ENCODE data around the gene HOXA5.

The HOXA5 gene

DNA sequence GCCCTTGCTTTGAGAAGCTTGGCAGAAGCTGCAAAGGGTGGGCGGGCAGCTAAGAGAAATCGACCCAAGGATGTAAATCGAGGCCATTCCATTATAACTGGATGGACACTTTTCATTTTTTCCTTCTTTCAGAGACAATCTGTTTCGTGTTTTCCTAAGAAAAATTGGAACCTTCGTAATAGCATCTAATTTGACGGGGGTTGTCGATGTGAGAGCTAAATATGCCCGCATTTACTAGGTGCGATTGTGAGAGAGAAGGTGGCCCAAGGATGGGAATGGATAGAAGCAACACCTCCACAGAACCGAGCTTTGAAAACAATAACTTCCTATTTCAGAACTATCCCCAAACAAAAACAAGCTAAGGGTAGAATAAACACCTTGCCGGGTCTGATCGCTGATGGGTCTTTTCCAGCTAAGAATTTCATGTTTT, 12.1 kb downstream of the HOXA5 start:
- no peaks in the 10 kb centered on the region for H3K27me3 ChIP-seq (ENCODE audit: low read depth, low read length)
- peak overlapping the region; percentile 64 to 70 for H3K4me3 ChIP-seq (ENCODE audit: low read depth in 1 of 2, low read length in 2 of 2)
- peaks cover 38 to 60% of the 10 kb centered on the region in 2 donors for H3K4me1 ChIP-seq (ENCODE audit: control insufficient read depth in 1 of 2, insufficient read depth in 2 of 2, low read length in 2 of 2)
- H3K36me3 ChIP-seq (ENCODE audit: control insufficient read depth in 1 of 2, insufficient read depth in 2 of 2, low read length in 2 of 2), result no peaks in the 10 kb centered on the region
- H3K27ac ChIP-seq (ENCODE audit: low read length), result peak overlapping the region; percentile 86
- no peaks in the 10 kb centered on the region for H3K9me3 ChIP-seq (ENCODE audit: control insufficient read depth in 1 of 2, low read length in 2 of 2)

DNA sequence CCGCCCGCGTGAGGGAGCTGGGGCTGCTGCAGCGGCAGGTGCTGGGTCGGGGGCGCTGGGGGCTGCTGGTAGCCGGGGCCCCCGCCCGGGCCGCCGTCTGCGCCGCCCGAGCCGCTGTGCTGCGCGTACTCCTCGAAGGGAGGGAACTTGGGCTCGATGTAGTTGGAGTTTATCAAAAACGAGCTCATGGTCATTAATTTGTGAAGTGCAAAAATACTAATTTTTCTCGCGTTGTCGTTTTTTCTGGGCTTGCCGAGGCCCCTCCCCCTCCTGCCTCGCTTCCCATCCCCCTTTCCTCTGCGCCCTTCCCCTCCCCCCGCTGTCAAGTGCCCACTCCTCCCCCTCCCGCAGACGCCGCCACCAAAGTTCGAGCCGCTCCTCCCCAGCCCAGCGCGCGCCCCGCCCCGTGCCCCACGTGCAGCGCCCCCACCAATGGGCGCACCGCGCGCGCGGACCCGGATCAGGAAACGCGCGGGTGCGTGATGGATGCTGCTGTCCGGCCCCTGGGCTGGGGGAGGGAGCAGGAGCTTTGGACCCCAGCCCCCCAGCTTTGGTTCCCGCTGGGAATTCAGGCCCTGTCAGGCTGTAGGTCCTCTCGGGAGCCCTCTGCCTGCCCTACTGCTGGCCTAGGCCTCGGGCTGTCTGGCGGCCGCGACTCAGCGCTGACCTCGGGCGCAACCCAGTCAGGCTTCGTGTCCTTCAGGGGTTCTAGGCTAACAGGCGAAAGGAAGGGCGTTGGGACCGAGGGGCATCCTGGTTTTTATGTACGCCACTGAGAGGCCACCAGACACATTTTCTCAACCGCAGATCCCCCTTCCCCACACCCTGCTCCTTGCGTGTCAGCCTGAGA, 12.7 kb downstream of the HOXA5 start, which contains the start of gene HOXA4:
Gene HOXA4 (minus strand): TSS at position 218 of the 850 bp plus-strand sequence. CDS start 24 bp downstream, at position 194.
- Histone ChIP-seq H3K4me3 (ENCODE audit: low read depth in 1 of 2, low read length in 2 of 2) (peak within 1 kb of the TSS; percentile 64 to 70), H3K27ac (ENCODE audit: low read length) (peak within 1 kb of the TSS; percentile 86), H3K36me3 (ENCODE audit: control insufficient read depth in 1 of 2, insufficient read depth in 2 of 2, low read length in 2 of 2) (no peaks in the 10 kb centered on the region), H3K27me3 (ENCODE audit: low read depth, low read length) (no peaks in the 10 kb centered on the region), H3K4me1 (ENCODE audit: control insufficient read depth in 1 of 2, insufficient read depth in 2 of 2, low read length in 2 of 2) (peaks cover 34 to 57% of the 10 kb centered on the region in 2 donors), H3K9me3 (ENCODE audit: control insufficient read depth in 1 of 2, low read length in 2 of 2) (no peaks in the 10 kb centered on the region)

DNA sequence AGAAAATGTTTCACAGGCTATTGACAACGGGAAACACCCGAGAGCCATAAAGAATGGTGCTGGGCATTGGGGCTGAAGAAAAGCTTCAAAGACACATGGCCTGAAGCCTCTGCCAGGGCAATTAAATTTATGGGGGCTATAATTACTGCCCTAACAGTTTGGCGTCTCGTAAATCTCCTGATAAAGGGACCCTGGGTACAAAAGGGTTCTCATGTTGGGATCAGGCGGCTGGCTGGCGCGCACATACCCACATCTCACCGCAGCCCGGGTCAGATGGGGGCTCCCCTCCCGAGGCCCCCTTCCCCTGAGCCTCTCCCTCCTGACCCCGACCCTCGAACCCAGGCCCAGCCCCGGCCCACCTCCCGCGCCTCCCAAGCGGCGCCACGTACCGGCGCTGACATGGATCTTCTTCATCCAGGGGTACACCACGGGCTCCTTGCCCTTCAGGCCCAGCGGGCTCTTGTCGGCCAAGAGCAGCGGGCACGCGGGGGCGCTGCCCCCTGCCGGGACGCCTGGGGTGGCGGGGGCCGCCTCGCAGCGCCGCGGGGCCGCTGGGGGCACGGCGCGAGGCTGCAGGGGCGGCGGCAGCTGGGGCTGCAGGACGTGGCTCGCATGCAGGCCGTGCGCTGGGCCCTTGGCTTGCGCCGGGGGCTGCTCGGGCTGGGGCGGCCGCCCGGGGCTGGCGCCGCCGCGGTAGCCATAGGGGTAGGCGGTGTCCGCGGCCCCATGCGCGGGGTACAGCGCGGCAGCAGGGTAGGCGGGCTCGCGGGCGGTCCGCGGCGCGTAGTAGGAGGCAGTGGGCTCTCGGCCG, 13.5 kb downstream of the HOXA5 start:
- peak overlapping the region; percentile 62 to 64 for H3K4me3 ChIP-seq (ENCODE audit: low read depth in 1 of 2, low read length in 2 of 2)
- peaks cover 26 to 56% of the 10 kb centered on the region in 2 donors for H3K4me1 ChIP-seq (ENCODE audit: control insufficient read depth in 1 of 2, insufficient read depth in 2 of 2, low read length in 2 of 2)
- H3K27ac ChIP-seq (ENCODE audit: low read length), result peak overlapping the region; percentile 77

DNA sequence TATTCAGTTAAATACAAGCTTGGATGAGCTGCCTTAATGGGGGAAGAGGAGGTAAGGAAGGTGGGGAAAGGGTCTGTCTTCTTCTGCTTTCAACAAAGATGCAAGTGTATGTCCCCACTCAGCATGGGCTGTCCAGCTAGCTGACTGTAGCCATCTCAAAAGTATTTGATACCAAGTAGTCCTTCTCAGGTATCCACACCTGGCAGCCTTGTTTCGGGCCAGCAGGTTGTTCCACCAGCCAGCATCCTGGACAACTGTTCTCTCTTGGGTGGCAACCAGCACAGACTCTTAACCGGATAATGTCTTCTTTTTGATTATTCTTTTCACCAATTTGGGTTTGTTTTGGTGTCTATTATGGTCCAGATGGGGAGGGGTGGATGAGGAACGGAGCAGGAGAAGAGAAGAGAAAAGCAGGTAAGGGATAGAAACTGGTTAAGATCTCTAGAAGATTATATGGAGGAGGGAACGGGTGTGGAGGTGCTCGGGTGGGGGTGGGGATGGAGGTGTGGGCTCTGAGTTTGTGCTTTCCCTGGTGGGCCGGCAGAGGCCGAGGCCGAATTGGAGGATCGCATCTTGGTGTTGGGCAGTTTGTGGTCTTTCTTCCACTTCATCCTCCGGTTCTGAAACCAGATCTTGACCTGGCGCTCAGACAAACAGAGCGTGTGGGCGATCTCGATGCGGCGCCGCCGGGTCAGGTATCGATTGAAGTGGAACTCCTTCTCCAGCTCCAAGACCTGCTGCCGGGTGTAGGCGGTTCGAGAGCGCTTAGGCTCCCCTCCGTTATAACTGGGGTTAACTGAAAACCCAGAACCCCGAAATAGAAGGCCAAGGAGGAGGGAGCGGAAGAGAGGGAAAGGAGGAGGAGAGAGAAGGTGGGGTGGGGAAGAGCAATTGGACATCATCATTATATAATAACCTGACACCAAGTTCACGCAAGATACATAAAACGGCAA, 14.4 kb downstream of the HOXA5 start:
- Histone ChIP-seq H3K27me3 (ENCODE audit: low read depth, low read length) (no peaks in the 10 kb centered on the region), H3K9me3 (ENCODE audit: control insufficient read depth in 1 of 2, low read length in 2 of 2) (no peaks in the 10 kb centered on the region), H3K36me3 (ENCODE audit: control insufficient read depth in 1 of 2, insufficient read depth in 2 of 2, low read length in 2 of 2) (no peaks in the 10 kb centered on the region), H3K4me3 (ENCODE audit: low read depth in 1 of 2, low read length in 2 of 2) (peak overlapping the region; percentile 62 to 64), H3K4me1 (ENCODE audit: control insufficient read depth in 1 of 2, insufficient read depth in 2 of 2, low read length in 2 of 2) (peaks cover 27 to 47% of the 10 kb centered on the region in 2 donors), H3K27ac (ENCODE audit: low read length) (peak overlapping the region; percentile 77)

More for the DNA sequence above, 13.5 kb downstream of the HOXA5 start:
- Histone ChIP-seq H3K9me3 (ENCODE audit: control insufficient read depth in 1 of 2, low read length in 2 of 2) (no peaks in the 10 kb centered on the region), H3K27me3 (ENCODE audit: low read depth, low read length) (no peaks in the 10 kb centered on the region), H3K36me3 (ENCODE audit: control insufficient read depth in 1 of 2, insufficient read depth in 2 of 2, low read length in 2 of 2) (no peaks in the 10 kb centered on the region)

DNA sequence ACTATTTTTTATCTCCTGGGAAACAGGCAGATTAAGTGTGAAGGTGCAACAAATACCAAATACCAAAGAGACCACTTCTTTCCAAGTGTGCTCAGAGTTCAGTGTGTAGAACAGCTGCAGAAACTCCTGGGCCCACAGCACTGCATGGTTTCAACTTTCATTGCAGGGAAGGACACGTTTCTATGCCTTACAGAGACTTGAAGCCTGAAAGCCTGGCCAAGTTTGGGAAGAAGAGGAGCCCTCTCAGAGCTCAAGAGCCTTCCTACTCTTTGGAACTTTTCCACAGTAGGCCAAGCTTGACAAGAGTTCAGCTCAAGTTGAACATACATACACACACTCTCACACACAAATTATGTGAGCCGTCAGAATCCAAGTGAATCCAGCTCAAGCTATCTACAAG, 15.4 kb downstream of the HOXA5 start:
- H3K27ac ChIP-seq (ENCODE audit: low read length), result peak overlapping the region; percentile 77
- H3K9me3 ChIP-seq (ENCODE audit: control insufficient read depth in 1 of 2, low read length in 2 of 2), result no peaks in the 10 kb centered on the region
- H3K4me3 ChIP-seq (ENCODE audit: low read depth in 1 of 2, low read length in 2 of 2), result peak overlapping the region; percentile 8 to 12
- no peaks in the 10 kb centered on the region for H3K27me3 ChIP-seq (ENCODE audit: low read depth, low read length)
- H3K36me3 ChIP-seq (ENCODE audit: control insufficient read depth in 1 of 2, insufficient read depth in 2 of 2, low read length in 2 of 2), result no peaks in the 10 kb centered on the region
- H3K4me1 ChIP-seq (ENCODE audit: control insufficient read depth in 1 of 2, insufficient read depth in 2 of 2, low read length in 2 of 2), result peaks cover 22 to 40% of the 10 kb centered on the region in 2 donors

DNA sequence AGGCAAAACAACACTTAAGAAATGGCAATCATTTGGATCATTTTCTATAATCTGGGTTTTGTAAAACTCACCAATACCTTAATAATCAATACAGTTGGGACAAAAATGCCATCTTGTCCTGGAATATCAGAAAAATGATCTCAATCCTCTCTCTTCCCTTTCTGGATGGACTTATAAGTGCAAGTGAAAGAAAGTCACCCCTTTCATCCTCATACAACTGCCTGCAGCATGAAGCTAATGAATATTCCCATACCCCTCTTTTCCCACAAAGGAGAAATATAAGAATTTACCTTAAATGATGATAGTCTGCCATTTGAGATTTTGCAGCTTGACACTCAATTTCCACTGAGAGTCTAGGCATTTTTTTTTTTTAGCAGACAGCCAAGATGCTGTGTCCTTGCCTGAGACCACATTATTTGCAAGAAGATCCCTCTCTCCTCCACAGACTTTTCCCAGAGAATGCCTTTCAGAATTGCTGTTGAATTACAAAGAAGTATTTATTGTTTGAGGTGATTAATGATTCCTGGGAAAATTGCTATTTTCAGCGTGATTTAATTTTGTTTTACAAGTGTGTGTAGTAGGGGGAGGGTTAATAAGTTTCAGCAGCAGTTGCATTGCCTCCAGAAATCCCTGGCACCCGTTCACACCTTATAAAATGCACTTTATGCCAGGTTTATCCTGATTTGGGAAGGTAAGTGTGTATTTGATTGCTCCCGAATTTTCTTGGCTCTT, 16.7 kb downstream of the HOXA5 start:
- H3K4me3 ChIP-seq (ENCODE audit: low read depth in 1 of 2, low read length in 2 of 2), result peak overlapping the region; percentile 7 to 16
- peak overlapping the region; percentile 89 for H3K27ac ChIP-seq (ENCODE audit: low read length)
- H3K27me3 ChIP-seq (ENCODE audit: low read depth, low read length), result no peaks in the 10 kb centered on the region
- no peaks in the 10 kb centered on the region for H3K36me3 ChIP-seq (ENCODE audit: control insufficient read depth in 1 of 2, insufficient read depth in 2 of 2, low read length in 2 of 2)
- H3K9me3 ChIP-seq (ENCODE audit: control insufficient read depth in 1 of 2, low read length in 2 of 2), result no peaks in the 10 kb centered on the region
- peaks cover 22 to 37% of the 10 kb centered on the region in 2 donors for H3K4me1 ChIP-seq (ENCODE audit: control insufficient read depth in 1 of 2, insufficient read depth in 2 of 2, low read length in 2 of 2)

DNA sequence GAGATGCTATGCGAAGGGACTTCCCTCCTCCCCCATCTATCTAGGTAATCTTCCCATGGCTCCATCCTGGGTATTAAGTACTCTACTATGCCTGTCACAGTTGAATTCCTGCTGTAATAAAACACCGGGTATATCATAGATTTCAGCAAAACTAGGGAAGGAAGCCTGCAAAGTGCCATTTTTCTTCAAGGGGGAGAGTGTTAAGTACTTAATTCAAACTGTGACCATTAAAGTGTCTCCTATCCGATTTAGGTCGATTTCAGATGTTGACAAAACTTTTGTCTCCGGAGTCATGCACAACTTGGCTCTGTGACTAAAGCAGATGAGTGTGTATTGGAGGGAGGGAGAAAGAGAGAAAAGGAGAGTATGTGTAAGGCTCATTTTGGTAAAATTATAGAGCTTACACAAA, 17.5 kb downstream of the HOXA5 start:
- peak overlapping the region; percentile 89 for H3K27ac ChIP-seq (ENCODE audit: low read length)

DNA sequence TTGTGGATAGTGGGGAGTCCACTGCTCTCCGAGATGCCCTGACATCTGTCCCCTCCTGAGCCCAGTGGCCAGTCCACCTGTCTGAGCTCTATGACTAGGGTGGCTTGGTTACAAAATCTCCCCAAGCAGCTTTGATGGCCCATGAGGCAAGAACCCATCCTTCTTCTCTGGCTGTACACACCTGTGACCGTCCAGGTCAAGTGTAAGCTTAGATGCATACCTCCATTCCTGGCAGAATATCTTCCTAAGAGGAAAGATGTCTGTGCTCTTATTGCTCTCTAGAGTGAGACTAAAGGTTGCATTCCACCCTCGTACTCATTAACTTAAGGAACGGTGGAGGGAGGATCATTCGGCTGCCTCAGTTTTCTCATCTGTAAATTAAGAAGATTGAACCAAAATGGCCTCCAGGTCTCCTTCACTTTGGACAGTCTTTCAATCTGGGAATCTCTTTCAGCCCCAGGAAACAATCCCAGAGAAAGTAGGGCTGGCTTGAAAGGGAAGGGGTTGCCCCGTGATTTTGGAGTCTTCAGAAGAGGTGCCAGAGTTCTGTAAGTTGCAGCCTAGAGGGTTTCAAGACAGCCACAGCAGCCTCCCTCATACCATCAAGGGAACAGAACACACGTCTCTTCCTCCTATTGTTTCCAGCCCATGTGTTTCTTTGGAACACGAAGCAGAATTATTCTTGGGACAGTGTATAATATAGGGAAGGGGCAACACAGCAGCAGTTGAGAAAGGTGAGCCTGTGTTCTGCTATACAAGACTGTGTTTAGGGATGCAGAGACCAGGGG, 18.4 kb downstream of the HOXA5 start:
- H3K27me3 ChIP-seq (ENCODE audit: low read depth, low read length), result no peaks in the 10 kb centered on the region
- H3K4me3 ChIP-seq (ENCODE audit: low read depth in 1 of 2, low read length in 2 of 2), result peak overlapping the region in 1 of 2 donors; percentile 62
- H3K27ac ChIP-seq (ENCODE audit: low read length), result peak overlapping the region; percentile 89
- H3K36me3 ChIP-seq (ENCODE audit: control insufficient read depth in 1 of 2, insufficient read depth in 2 of 2, low read length in 2 of 2), result no peaks in the 10 kb centered on the region
- H3K9me3 ChIP-seq (ENCODE audit: control insufficient read depth in 1 of 2, low read length in 2 of 2), result no peaks in the 10 kb centered on the region
- peaks cover 17 to 41% of the 10 kb centered on the region in 2 donors for H3K4me1 ChIP-seq (ENCODE audit: control insufficient read depth in 1 of 2, insufficient read depth in 2 of 2, low read length in 2 of 2)

More for the DNA sequence above, 17.5 kb downstream of the HOXA5 start:
- no peaks in the 10 kb centered on the region for H3K9me3 ChIP-seq (ENCODE audit: control insufficient read depth in 1 of 2, low read length in 2 of 2)
- H3K4me3 ChIP-seq (ENCODE audit: low read depth in 1 of 2, low read length in 2 of 2), result peak overlapping the region in 1 of 2 donors; percentile 17
- H3K27me3 ChIP-seq (ENCODE audit: low read depth, low read length), result no peaks in the 10 kb centered on the region
- H3K36me3 ChIP-seq (ENCODE audit: control insufficient read depth in 1 of 2, insufficient read depth in 2 of 2, low read length in 2 of 2), result no peaks in the 10 kb centered on the region
- H3K4me1 ChIP-seq (ENCODE audit: control insufficient read depth in 1 of 2, insufficient read depth in 2 of 2, low read length in 2 of 2), result peaks cover 17 to 34% of the 10 kb centered on the region in 2 donors

DNA sequence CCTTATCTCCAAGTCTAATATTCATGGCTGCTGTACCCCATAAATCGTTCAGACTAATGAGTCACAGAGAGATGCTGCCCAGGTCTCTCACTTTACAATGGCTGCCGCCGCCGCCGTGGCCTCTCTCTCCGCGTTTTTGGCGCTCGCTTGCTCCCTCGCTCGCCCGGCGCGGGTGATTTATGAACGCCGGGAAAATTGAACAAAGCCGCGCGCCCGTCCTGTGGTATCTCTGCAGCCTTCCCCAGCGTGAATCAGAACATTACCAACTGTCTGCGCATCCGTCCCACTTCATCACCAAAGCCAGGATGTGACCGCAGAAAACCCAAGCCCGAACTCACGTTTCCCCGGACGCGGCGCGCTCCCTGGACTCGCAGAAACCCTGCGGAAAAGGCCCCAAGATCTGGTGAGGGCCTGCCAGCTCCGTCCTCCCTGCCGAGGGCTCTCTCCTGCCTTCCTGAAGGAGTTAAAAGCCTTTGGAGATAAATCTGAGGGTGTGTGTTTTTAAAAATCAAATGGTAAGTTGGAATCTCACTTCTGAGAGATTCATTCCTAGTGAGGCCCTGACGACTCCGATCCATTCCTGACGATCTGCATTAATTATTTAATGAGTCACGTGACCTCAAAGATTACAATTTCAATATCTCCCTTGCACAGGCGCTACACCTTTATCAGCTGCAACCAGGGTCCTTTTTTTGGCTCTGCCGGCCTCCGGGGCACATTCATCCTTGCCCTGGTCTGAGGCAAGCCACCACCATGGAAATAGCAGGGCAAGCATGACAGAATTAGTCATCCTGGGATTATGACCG, 19.2 kb downstream of the HOXA5 start:
- Histone ChIP-seq H3K4me3 (ENCODE audit: low read depth in 1 of 2, low read length in 2 of 2) (peak overlapping the region; percentile 56 to 62), H3K4me1 (ENCODE audit: control insufficient read depth in 1 of 2, insufficient read depth in 2 of 2, low read length in 2 of 2) (peaks cover 17 to 49% of the 10 kb centered on the region in 2 donors), H3K36me3 (ENCODE audit: control insufficient read depth in 1 of 2, insufficient read depth in 2 of 2, low read length in 2 of 2) (no peaks in the 10 kb centered on the region), H3K9me3 (ENCODE audit: control insufficient read depth in 1 of 2, low read length in 2 of 2) (no peaks in the 10 kb centered on the region), H3K27me3 (ENCODE audit: low read depth, low read length) (no peaks in the 10 kb centered on the region), H3K27ac (ENCODE audit: low read length) (peak overlapping the region; percentile 89)
